Suprapubic skin (tissue), 4 donors: ENCODE results near the gene TOP1. TPM values are rescaled to one million over a fixed set of nuclear protein-coding genes. Genes with fewer than 3 reads are reported as not detected.

ENCODE experiments used
- DNase-seq, 2 donors: peaks; one replicate each; pipeline ENCODE4 v3.0.0-alpha.2; 2019; ENCODE audit warnings: low spot score in 2 of 2
- H3K27ac ChIP-seq: fragments of 200-600 bp; sonication (generic); one replicate; pipeline ENCODE4 v1.5.1; 2019
- H3K27me3 ChIP-seq: fragments of 200-600 bp; sonication (generic); one replicate; pipeline ENCODE4 v1.5.1; 2019
- H3K36me3 ChIP-seq: fragments of 200-600 bp; sonication (generic); one replicate; pipeline ENCODE4 v1.5.1; 2019
- H3K4me1 ChIP-seq: fragments of 200-600 bp; sonication (generic); one replicate; pipeline ENCODE4 v1.5.1; 2019
- H3K4me3 ChIP-seq: fragments of 200-600 bp; sonication (generic); one replicate; pipeline ENCODE4 v1.5.1; 2019; ENCODE audit warnings: mild to moderate bottlenecking
- H3K9me3 ChIP-seq: fragments of 200-600 bp; sonication (generic); one replicate; pipeline ENCODE4 v1.5.1; 2019
- CTCF ChIP-seq, 2 donors: fragments of 200-600 bp in 1 of 2; fragments of 450-650 bp in 1 of 2; sonication (generic) in 1 of 2; IDR thresholded peaks; one replicate each; pipeline ENCODE4 v1.5.1; 2016 to 2019; ENCODE audit warnings: antibody characterized with exemption in 2 of 2, mild to moderate bottlenecking in 1 of 2, moderate library complexity in 1 of 2
- EP300 ChIP-seq: sonication (generic); formaldehyde crosslinking; IDR thresholded peaks from one replicate; pipeline ENCODE4 v1.6.1; 2017; ENCODE audit warnings: antibody characterized with exemption
- POLR2A ChIP-seq, 2 donors: fragments of 450-650 bp; IDR thresholded peaks; one replicate each; pipeline ENCODE4 v1.6.1; 2017; ENCODE audit warnings: antibody characterized with exemption in 2 of 2, mild to moderate bottlenecking in 2 of 2, moderate library complexity in 2 of 2
- POLR2AphosphoS5 ChIP-seq, 3 donors: sonication (generic); formaldehyde crosslinking; IDR thresholded peaks; one replicate each; pipeline ENCODE4 v1.6.1; 2017; ENCODE audit warnings: antibody characterized with exemption in 3 of 3
- WGBS: methylation state at CpG from one replicate; pipeline ENCODE4 v1.1.5; 2018; 5-methylcytosine and 5-hydroxymethylcytosine counted together
- total RNA-seq, 4 donors: library from RNA; depleted of rRNA; stranded (reverse); fragments of >200 nt; gene quantifications; one replicate each; pipeline ENCODE4 v1.1.0, GENCODE V29; 2016

Gene TOP1
- total RNA-seq, 4 donors from 2014 or later: 25.8 to 32.6 (median 32.0) TPM

GRCh38 chr20:41061155-41061554, 32.5 kb downstream of the TOP1 start:
- peaks cover 16% of the 10 kb centered on the region for H3K36me3 ChIP-seq
- peaks cover 8% of the 10 kb centered on the region for H3K4me1 ChIP-seq
- no peak overlapping the region for H3K27ac ChIP-seq
- no peaks in the 10 kb centered on the region for H3K27me3 ChIP-seq
- no peaks in the 10 kb centered on the region for H3K9me3 ChIP-seq
- DNase-seq: no peak
- WGBS: 96% methylated on average over 3 of the region's 3 CpGs
- H3K4me3 ChIP-seq: no peak overlapping the region
- TF ChIP-seq POLR2AphosphoS5 (IDR thresholded peaks at IDR 0.05): no peak
- TF ChIP-seq EP300: no peak
- TF ChIP-seq CTCF (IDR thresholded peaks at IDR 0.05): no peak
- no peak for TF ChIP-seq POLR2A (IDR thresholded peaks at IDR 0.05)

DNA sequence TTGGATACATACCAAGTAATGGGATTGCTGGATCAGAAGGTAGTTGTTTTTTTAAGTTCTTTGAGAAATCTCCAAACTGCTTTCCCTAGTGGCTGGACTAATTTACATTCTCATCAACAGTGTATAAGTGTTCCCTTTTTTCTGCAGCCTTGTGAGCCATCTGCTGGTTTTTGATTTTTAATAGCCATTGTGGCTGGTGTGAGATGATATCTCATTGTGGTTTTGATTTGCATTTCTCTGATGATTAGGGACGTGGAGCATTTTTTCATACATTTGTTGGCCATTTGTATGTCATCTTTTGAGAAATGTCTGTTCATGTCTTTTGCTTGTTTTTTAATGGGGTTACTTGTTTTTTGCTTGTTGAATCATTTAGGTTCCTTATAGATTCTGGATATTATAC, 34.8 kb downstream of the TOP1 start:
- peaks cover under 1% of the 10 kb centered on the region for H3K4me1 ChIP-seq
- no peak for TF ChIP-seq POLR2A (IDR thresholded peaks at IDR 0.05)
- TF ChIP-seq EP300: no peak
- no peak for TF ChIP-seq POLR2AphosphoS5 (IDR thresholded peaks at IDR 0.05)
- TF ChIP-seq CTCF (IDR thresholded peaks at IDR 0.05): no peak
- H3K36me3 ChIP-seq: peaks cover 19% of the 10 kb centered on the region
- 62% methylated on average over 1 of the region's 1 CpG for WGBS
- H3K27me3 ChIP-seq: no peaks in the 10 kb centered on the region
- H3K27ac ChIP-seq: no peak overlapping the region
- no peak overlapping the region for H3K4me3 ChIP-seq
- H3K9me3 ChIP-seq: no peaks in the 10 kb centered on the region
- DNase-seq: no peak

DNA sequence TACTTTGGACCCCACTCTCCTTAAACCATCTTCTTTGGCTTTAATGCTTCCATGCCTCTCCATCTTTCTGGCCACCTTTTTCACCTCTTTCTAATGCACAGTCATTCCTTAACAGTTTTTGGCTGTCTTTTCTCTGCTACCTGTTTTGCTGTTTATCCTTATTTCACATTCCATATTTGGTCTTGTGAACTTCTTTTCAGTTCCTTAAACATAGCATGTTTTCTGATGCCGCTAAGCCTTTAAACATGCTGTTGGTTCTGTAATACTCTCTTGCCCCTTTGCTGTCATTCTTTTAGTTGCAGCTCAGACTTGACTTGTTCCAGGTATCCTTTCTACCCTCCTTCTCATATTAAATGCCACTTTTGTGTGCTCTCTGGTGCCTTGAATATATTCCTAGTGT, 35.8 kb downstream of the TOP1 start:
- Histone ChIP-seq H3K4me1 (no peaks in the 10 kb centered on the region), H3K36me3 (peaks cover 19% of the 10 kb centered on the region), H3K27me3 (no peaks in the 10 kb centered on the region), H3K9me3 (no peaks in the 10 kb centered on the region), H3K27ac (no peak overlapping the region), H3K4me3 (no peak overlapping the region)
- TF ChIP-seq EP300: no peak
- TF ChIP-seq CTCF (IDR thresholded peaks at IDR 0.05): no peak
- 92% methylated on average over 1 of the region's 1 CpG for WGBS
- DNase-seq: no peak

DNA sequence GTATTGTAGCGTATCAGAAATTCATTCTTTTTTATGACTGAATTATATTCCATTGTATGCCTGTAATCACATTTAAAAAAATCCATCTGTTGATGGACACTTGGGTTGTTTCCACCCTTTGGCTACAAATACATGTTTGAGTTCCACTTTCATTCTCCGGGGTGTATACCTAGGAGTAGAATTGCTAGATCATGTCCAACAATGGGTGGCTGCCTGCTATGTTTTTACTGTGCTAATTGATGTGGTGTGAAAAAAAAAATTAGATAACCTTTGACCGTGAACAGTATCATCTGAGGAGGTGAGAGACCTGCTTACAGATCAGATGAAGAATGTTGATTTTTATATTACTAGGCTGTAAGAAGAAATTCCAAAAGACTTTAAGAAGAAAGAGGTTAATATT, 37.1 kb downstream of the TOP1 start:
- Histone ChIP-seq H3K27ac (no peak overlapping the region), H3K36me3 (peaks cover 19% of the 10 kb centered on the region), H3K9me3 (no peaks in the 10 kb centered on the region), H3K27me3 (no peaks in the 10 kb centered on the region), H3K4me1 (no peaks in the 10 kb centered on the region), H3K4me3 (no peak overlapping the region)
- TF ChIP-seq POLR2A (IDR thresholded peaks at IDR 0.05) (no peak), EP300 (no peak), CTCF (IDR thresholded peaks at IDR 0.05) (no peak), POLR2AphosphoS5 (IDR thresholded peaks at IDR 0.05) (no peak)
- 84% methylated on average over 3 of the region's 3 CpGs for whole genome bisulfite sequencing
- DNase-seq: no peak

DNA sequence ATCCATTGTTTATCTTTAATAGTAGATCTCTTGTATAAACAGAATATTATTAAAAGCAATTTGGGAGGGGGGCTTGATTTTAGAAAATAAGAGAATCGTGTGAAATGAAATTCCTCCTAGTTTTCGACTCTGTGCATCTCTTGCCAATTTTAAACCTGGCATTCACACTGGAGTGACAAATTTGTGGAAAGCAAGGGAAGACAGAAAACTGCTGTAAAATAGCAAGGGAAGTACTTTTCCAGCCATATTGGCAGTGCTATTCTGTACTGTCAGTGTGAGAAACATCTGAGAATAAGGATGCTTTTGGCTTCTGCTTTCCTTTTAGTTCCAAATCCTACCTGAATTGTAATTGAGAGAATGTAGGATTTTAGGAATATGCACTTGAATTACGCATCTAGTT, 40.2 kb downstream of the TOP1 start:
- Histone ChIP-seq H3K27ac (no peak overlapping the region), H3K9me3 (no peaks in the 10 kb centered on the region), H3K36me3 (peaks cover 3% of the 10 kb centered on the region), H3K4me3 (no peak overlapping the region), H3K27me3 (no peaks in the 10 kb centered on the region), H3K4me1 (peaks cover 28% of the 10 kb centered on the region)
- DNase-seq: no peak
- 81% methylated on average over 3 of the region's 3 CpGs for WGBS
- no peak for TF ChIP-seq POLR2AphosphoS5 (IDR thresholded peaks at IDR 0.05)
- no peak for TF ChIP-seq CTCF (IDR thresholded peaks at IDR 0.05)
- TF ChIP-seq POLR2A (IDR thresholded peaks at IDR 0.05): no peak
- TF ChIP-seq EP300: no peak
